HepG2 (cell line): ENCODE measurements around the gene CCNF. TPM values are rescaled to one million over a fixed set of nuclear protein-coding genes. Genes with fewer than 3 reads are reported as not detected.
A peak's percentile ranks its signal among the peaks of the same experiment; 100 is the strongest.

ENCODE experiments used
- ATM ChIP-seq: fragments of 450-650 bp; IDR thresholded peaks from 2 replicates; pipeline ENCODE4 v1.7.1; 2017; ENCODE audit warnings: mild to moderate bottlenecking, borderline replicate concordance
- BHLHE40 ChIP-seq: IDR thresholded peaks from 2 replicates; pipeline ENCODE4 v1.6.1; 2011; ENCODE audit warnings: low read length, improper control_type of control experiment
- CSRNP2 ChIP-seq: sonication (generic); formaldehyde crosslinking; conservative IDR thresholded peaks from 2 replicates; pipeline ENCODE4 v1.8.0; 2022; ENCODE audit warnings: low read depth, missing genetic modification reagents
- FOSL1 ChIP-seq: sonication (generic); formaldehyde crosslinking; IDR thresholded peaks from 2 replicates; pipeline ENCODE4 v1.9.0; 2021; ENCODE audit warnings: missing genetic modification reagents, borderline replicate concordance
- FOXA1 ChIP-seq, 2 experiments: fragments of 450-650 bp in 1 of 2; sonication (generic) in 1 of 2; formaldehyde crosslinking in 1 of 2; IDR thresholded peaks; 2 replicates each; pipeline versions ENCODE4 v1.4.0 to v1.6.1; 2016 to 2020; ENCODE audit warnings: missing genetic modification reagents in 1 of 2
- FOXJ3 ChIP-seq: sonication (generic); formaldehyde crosslinking; IDR thresholded peaks from 2 replicates; pipeline ENCODE4 v1.4.0; 2020; ENCODE audit warnings: missing genetic modification reagents, mild to moderate bottlenecking, borderline replicate concordance
- HOXA3 ChIP-seq: sonication (generic); formaldehyde crosslinking; IDR thresholded peaks from 2 replicates; pipeline ENCODE4 v1.5.0; 2020; ENCODE audit warnings: missing genetic modification reagents
- HOXA5 ChIP-seq: sonication (generic); formaldehyde crosslinking; IDR thresholded peaks from 2 replicates; pipeline ENCODE4 v1.4.0; 2020; ENCODE audit warnings: missing genetic modification reagents
- MAFG ChIP-seq: sonication (generic); formaldehyde crosslinking; IDR thresholded peaks from 2 replicates; pipeline ENCODE4 v1.5.1; 2020; ENCODE audit warnings: mild to moderate bottlenecking, missing genetic modification reagents
- MED8 ChIP-seq: sonication (generic); formaldehyde crosslinking; IDR thresholded peaks from 2 replicates; pipeline ENCODE4 v1.8.1; 2023; ENCODE audit warnings: mild to moderate bottlenecking, missing genetic modification reagents; ENCODE audit not compliant: insufficient replicate concordance
- NBN ChIP-seq: fragments of 450-650 bp; conservative IDR thresholded peaks from 2 replicates; pipeline ENCODE4 v1.6.1; 2017
- RCOR2 ChIP-seq: IDR thresholded peaks from 2 replicates; pipeline ENCODE4 v1.6.1; 2016; ENCODE audit warnings: missing biosample characterization, missing genetic modification reagents
- SNAPC2 ChIP-seq: sonication (generic); formaldehyde crosslinking; IDR thresholded peaks from 2 replicates; pipeline ENCODE4 v1.8.1; 2022; ENCODE audit warnings: mild to moderate bottlenecking, missing genetic modification reagents
- SP140L ChIP-seq: sonication (generic); formaldehyde crosslinking; IDR thresholded peaks from 2 replicates; pipeline ENCODE4 v1.4.0; 2020; ENCODE audit warnings: missing genetic modification reagents, borderline replicate concordance
- TBP ChIP-seq: sonication (generic); formaldehyde crosslinking; IDR thresholded peaks from 2 replicates; pipeline ENCODE4 v1.5.0; 2020; ENCODE audit warnings: missing genetic modification reagents
- ZFAT ChIP-seq: sonication (generic); formaldehyde crosslinking; conservative IDR thresholded peaks from 2 replicates; pipeline ENCODE4 v1.8.1; 2023; ENCODE audit warnings: missing genetic modification reagents, inconsistent platforms
- ZNF136 ChIP-seq: sonication (generic); formaldehyde crosslinking; IDR thresholded peaks from 2 replicates; pipeline ENCODE4 v1.8.1; 2022; ENCODE audit warnings: low read depth, mild to moderate bottlenecking, moderate library complexity, missing genetic modification reagents
- ZNF30 ChIP-seq: sonication (generic); formaldehyde crosslinking; IDR thresholded peaks from 2 replicates; pipeline ENCODE4 v1.5.0; 2020; ENCODE audit warnings: mild to moderate bottlenecking, missing genetic modification reagents
- ZNF318 ChIP-seq: sonication (generic); formaldehyde crosslinking; IDR thresholded peaks from 2 replicates; pipeline ENCODE4 v1.4.0; 2020; ENCODE audit warnings: mild to moderate bottlenecking, missing genetic modification reagents
- ZNF644 ChIP-seq: IDR thresholded peaks from 2 replicates; pipeline ENCODE4 v1.6.1; 2016; ENCODE audit warnings: low read depth
- ZNF773 ChIP-seq: sonication (generic); formaldehyde crosslinking; IDR thresholded peaks from 2 replicates; pipeline ENCODE4 v1.4.0; 2020; ENCODE audit warnings: missing genetic modification reagents, borderline replicate concordance
- polyA plus RNA-seq, 8 experiments: library from polyadenylated mRNA; depleted of rRNA in 3 of 8; stranded (reverse) in 7 of 8; unstranded in 1 of 8; fragments of >200 nt; fragmentation: Illumina TruSeq in 4 of 8; extraction: Trizol in 4 of 8; gene quantifications; 2 replicates each; pipeline versions ENCODE4 v1.2.1 to v1.2.3, GENCODE V29; 2011 to 2016; ENCODE audit warnings: low read depth in 4 of 8, missing spikeins in 1 of 8, mixed read lengths in 1 of 8; ENCODE audit not compliant: insufficient read depth in 1 of 8
- total RNA-seq, 5 experiments: library from RNA; depleted of rRNA; stranded (reverse); fragments of >200 nt; fragmentation: Illumina TruSeq; extraction: Trizol; gene quantifications; 2 replicates each; pipeline ENCODE4 v1.2.3, GENCODE V29; 2016; ENCODE audit warnings: low read depth in 1 of 5

CCNF gene
- total and polyA plus RNA-seq, 2 of the 13 experiments (the other 11 are each of a cell fraction or from before 2014, with no cell fraction given): 6.4 to 22.8 TPM

GRCh38 chr16:2475413-2476344 lies 46.4 kb downstream of the CCNF start (continued):
- no peak; the same call in 1 of the 2 replicates for TF ChIP-seq HOXA3 (CRISPR knock-in tag)
- no peak for TF ChIP-seq ZNF318 (CRISPR knock-in tag)
- TF ChIP-seq ZNF644 (CRISPR knock-in tag): no peak
- no peak for TF ChIP-seq FOXJ3 (CRISPR knock-in tag)
- TF ChIP-seq SP140L (CRISPR knock-in tag): no peak
- TF ChIP-seq ZNF773 (CRISPR knock-in tag): no peak
- no peak for TF ChIP-seq ATM
- no peak for TF ChIP-seq FOXA1 (IDR thresholded peaks at IDR 0.05)
- TF ChIP-seq FOXA1 (CRISPR knock-in tag; IDR thresholded peaks at IDR 0.05): no peak
- no peak; the same call in 1 of the 2 replicates for TF ChIP-seq BHLHE40
- 0 out of 2 replicates have a peak, but pooled peaks have one; percentile 21 for TF ChIP-seq TBP (CRISPR knock-in tag)
- TF ChIP-seq ZNF30: no peak
- no peak for TF ChIP-seq ZNF136
- no peak for TF ChIP-seq RCOR2
- no peak for TF ChIP-seq CSRNP2
- TF ChIP-seq NBN: no peak
- TF ChIP-seq MAFG (CRISPR knock-in tag): no peak
- no peak for TF ChIP-seq SNAPC2 (CRISPR knock-in tag)
- TF ChIP-seq FOSL1: no peak
- TF ChIP-seq ZFAT (CRISPR knock-in tag): no peak
- no peak for TF ChIP-seq HOXA5 (CRISPR knock-in tag)
- no peak for TF ChIP-seq MED8
